HEK293T (cell line): Measurements from ENCODE around the gene PCBP3.

ENCODE experiments used
- BHLHE40 ChIP-seq: fragments of 450-650 bp; IDR thresholded peaks from 2 replicates; pipeline ENCODE4 v1.6.1; 2016; ENCODE audit warnings: mild to moderate bottlenecking, moderate library complexity, borderline replicate concordance
- ELF4 ChIP-seq: fragments of 450-650 bp; IDR thresholded peaks from 2 replicates; pipeline ENCODE4 v1.6.1; 2017; ENCODE audit warnings: antibody characterized with exemption
- FOXA1 ChIP-seq: fragments of 450-650 bp; IDR thresholded peaks from 2 replicates; pipeline ENCODE4 v1.6.1; 2016; ENCODE audit warnings: mild to moderate bottlenecking
- FOXM1 ChIP-seq: fragments of 450-650 bp; IDR thresholded peaks from 2 replicates; pipeline ENCODE4 v1.6.1; 2017; ENCODE audit warnings: mild to moderate bottlenecking, borderline replicate concordance
- HDGF ChIP-seq: fragments of 450-650 bp; IDR thresholded peaks from 2 replicates; pipeline ENCODE4 v1.6.1; 2017; ENCODE audit warnings: antibody characterized with exemption, borderline replicate concordance
- L3MBTL2 ChIP-seq: fragments of 450-650 bp; conservative IDR thresholded peaks from 2 replicates; pipeline ENCODE4 v1.6.1; 2016; ENCODE audit warnings: mild to moderate bottlenecking
- LEF1 ChIP-seq: fragments of 450-650 bp; IDR thresholded peaks from 2 replicates; pipeline ENCODE4 v1.6.1; 2017; ENCODE audit warnings: mild to moderate bottlenecking, borderline replicate concordance
- NFRKB ChIP-seq: fragments of 450-650 bp; IDR thresholded peaks from 2 replicates; pipeline ENCODE4 v1.6.1; 2016; ENCODE audit warnings: mild to moderate bottlenecking, moderate library complexity
- SP1 ChIP-seq: fragments of 450-650 bp; IDR thresholded peaks from 2 replicates; pipeline ENCODE4 v1.6.1; 2017
- SUZ12 ChIP-seq: fragments of 450-650 bp; IDR thresholded peaks from 2 replicates; pipeline ENCODE4 v1.6.1; 2016; ENCODE audit warnings: mild to moderate bottlenecking
- TARDBP ChIP-seq: fragments of 450-650 bp; IDR thresholded peaks from 2 replicates; pipeline ENCODE4 v1.6.1; 2016

GRCh38 chr21:45644041-45644906 lies 749 bp downstream of the PCBP3 start:
- no peak for TF ChIP-seq LEF1
- no peak for TF ChIP-seq SUZ12
- TF ChIP-seq TARDBP, result no peak
- no peak for TF ChIP-seq HDGF
- no peak for TF ChIP-seq SP1
- TF ChIP-seq NFRKB, result no peak
- TF ChIP-seq BHLHE40, result no peak
- no peak for TF ChIP-seq FOXA1
- no peak for TF ChIP-seq FOXM1
- TF ChIP-seq ELF4, result no peak
- TF ChIP-seq L3MBTL2, result no peak
